WTC11 (cell line): ENCODE results near the gene ELOA. TPM values are rescaled to one million over a fixed set of nuclear protein-coding genes. Genes with fewer than 3 reads are reported as not detected.

ENCODE experiments used
- ATAC-seq: fragments of 200-7000 bp; cut with Tn5 transposase; 2 replicates; pipeline ENCODE4 v1.10.0; 2021; ENCODE audit warnings: mild to moderate bottlenecking, moderate library complexity
- CTCF ChIA-PET: fragments of 300-600 bp; sonication (Branson Sonifier 250); formaldehyde crosslinking; loops from one replicate; lab custom pipeline; 2021; ENCODE audit warnings: antibody characterized with exemption; lab: Charles Lee
- POLR2A ChIA-PET: fragments of 350-600 bp; sonication (Branson Sonifier 250); formaldehyde crosslinking; loops from one replicate; lab custom pipeline; 2021; ENCODE audit warnings: antibody characterized with exemption; lab: Charles Lee
- DNase-seq: peaks from one replicate; pipeline ENCODE4 v3.0.0; 2021; ENCODE audit warnings: low spot score
- H3K27ac Mint-ChIP-seq: 2 replicates; pipeline ENCODE4 v1.8.0; 2021; ENCODE audit warnings: mixed read lengths
- H3K27me3 Mint-ChIP-seq: 2 replicates; pipeline ENCODE4 v1.8.0; 2021; ENCODE audit warnings: low read depth, mild to moderate bottlenecking, moderate library complexity, mixed read lengths
- H3K36me3 Mint-ChIP-seq: 2 replicates; pipeline ENCODE4 v1.8.0; 2021; ENCODE audit warnings: mixed read lengths
- H3K4me1 Mint-ChIP-seq: 2 replicates; pipeline ENCODE4 v1.8.0; 2022; ENCODE audit warnings: mixed read lengths
- H3K4me3 Mint-ChIP-seq: 2 replicates; pipeline ENCODE4 v1.8.0; 2021; ENCODE audit warnings: mild to moderate bottlenecking, moderate library complexity, mixed read lengths
- H3K9me3 Mint-ChIP-seq: 2 replicates; pipeline ENCODE4 v1.8.0; 2021; ENCODE audit warnings: mixed read lengths
- CTCF ChIP-seq: fragments of 200-600 bp; IDR thresholded peaks from 2 replicates; pipeline ENCODE4 v1.8.0; 2022; ENCODE audit warnings: antibody characterized with exemption
- E2F5 ChIP-seq: sonication (generic); formaldehyde crosslinking; IDR thresholded peaks from 2 replicates; pipeline ENCODE4 v1.8.1; 2022; ENCODE audit warnings: mild to moderate bottlenecking, moderate library complexity, missing genetic modification reagents
- FOXP1 ChIP-seq: sonication (generic); formaldehyde crosslinking; IDR thresholded peaks from 2 replicates; pipeline ENCODE4 v1.8.0; 2022; ENCODE audit warnings: missing genetic modification reagents, mild to moderate bottlenecking, moderate library complexity, borderline replicate concordance
- GRHL2 ChIP-seq: fragments of 250-450 bp; sonication (Bioruptor Pico); IDR thresholded peaks from 2 replicates; pipeline ENCODE4 v1.8.0; 2022; ENCODE audit warnings: mild to moderate bottlenecking, moderate library complexity; ENCODE audit not compliant: insufficient replicate concordance, severe bottlenecking
- IRF1 ChIP-seq: sonication (generic); formaldehyde crosslinking; IDR thresholded peaks from 2 replicates; pipeline ENCODE4 v1.8.0; 2023; ENCODE audit warnings: missing genetic modification reagents
- MYBL2 ChIP-seq: sonication (generic); formaldehyde crosslinking; IDR thresholded peaks from 2 replicates; pipeline ENCODE4 v1.8.1; 2023; ENCODE audit warnings: mild to moderate bottlenecking, moderate library complexity, missing genetic modification reagents
- OVOL2 ChIP-seq: fragments of 250-450 bp; sonication (Bioruptor Pico); IDR thresholded peaks from 2 replicates; pipeline ENCODE4 v1.9.0; 2021; ENCODE audit warnings: mild to moderate bottlenecking, borderline replicate concordance
- PRDM15 ChIP-seq: sonication (generic); formaldehyde crosslinking; IDR thresholded peaks from 2 replicates; pipeline ENCODE4 v1.8.0; 2022; ENCODE audit warnings: missing genetic modification reagents
- RORB ChIP-seq: fragments of 250-450 bp; sonication (Bioruptor Pico); IDR thresholded peaks from 2 replicates; pipeline ENCODE4 v1.9.0; 2021; ENCODE audit warnings: mild to moderate bottlenecking
- USF1 ChIP-seq: sonication (generic); formaldehyde crosslinking; IDR thresholded peaks from 2 replicates; pipeline ENCODE4 v1.8.0; 2022; ENCODE audit warnings: mild to moderate bottlenecking, missing genetic modification reagents
- USF2 ChIP-seq: sonication (generic); formaldehyde crosslinking; IDR thresholded peaks from 2 replicates; pipeline ENCODE4 v1.8.1; 2023; ENCODE audit warnings: mild to moderate bottlenecking, missing genetic modification reagents, moderate library complexity
- ZNF219 ChIP-seq: sonication (generic); formaldehyde crosslinking; IDR thresholded peaks from 2 replicates; pipeline ENCODE4 v1.8.0; 2023; ENCODE audit warnings: missing genetic modification reagents, mild to moderate bottlenecking, borderline replicate concordance
- ZNF317 ChIP-seq: sonication (generic); formaldehyde crosslinking; IDR thresholded peaks from 2 replicates; pipeline ENCODE4 v1.8.1; 2023; ENCODE audit warnings: low read depth, mild to moderate bottlenecking, moderate library complexity, missing genetic modification reagents, borderline replicate concordance
- ZNF425 ChIP-seq: fragments of 250-450 bp; sonication (Bioruptor Pico); conservative IDR thresholded peaks from 2 replicates; pipeline ENCODE4 v1.9.0; 2021; ENCODE audit warnings: mild to moderate bottlenecking
- ZNF671 ChIP-seq: fragments of 250-450 bp; sonication (Bioruptor Pico); IDR thresholded peaks from 2 replicates; pipeline ENCODE4 v1.8.0; 2021; ENCODE audit warnings: mild to moderate bottlenecking
- total RNA-seq: library from RNA; stranded (reverse); gene quantifications from 3 replicates; pipeline ENCODE4 v1.2.3, GENCODE V29; 2021

ELOA gene
- total RNA-seq, 1 experiment from 2014 or later = 45.1 TPM

GRCh38 chr1:23768733-23769132 is 25.5 kb downstream of the ELOA start (continued):
- no peak for TF ChIP-seq ZNF425 (CRISPR knock-in tag)
- no peak for TF ChIP-seq FOXP1 (CRISPR knock-in tag)

- no peak overlapping the region for H3K4me3 Mint-ChIP-seq
- 0 out of 2 replicates have a peak, but pooled peaks cover 2% of the 10 kb centered on the region for H3K36me3 Mint-ChIP-seq
- no peaks in the 10 kb centered on the region for H3K27me3 Mint-ChIP-seq
- TF ChIP-seq CTCF (peak; percentile 87), USF2 (CRISPR knock-in tag) (no peak)
- no peak overlapping the region for H3K27ac Mint-ChIP-seq
- ChIA-PET CTCF (interaction anchor here (0.6 to 2.9 kb wide), 48 partner anchors 9 to 379 kb away, joined by 3 to 64 read pairs (median 4); partner anchors contain the start of genes ASAP3, ELOA, FUCA1 and GALE), POLR2A (interaction anchor here (0.7 to 0.8 kb wide), 2 partner anchors 16 to 28 kb away, joined by 3 read pairs; partner anchors contain the start of gene GALE)
- no peaks in the 10 kb centered on the region for H3K9me3 Mint-ChIP-seq
- ATAC-seq = peak; percentile 97
- peak; percentile 92 for DNase-seq
- H3K4me1 Mint-ChIP-seq = peaks cover 4% of the 10 kb centered on the region; the same call in 1 of the 2 replicates
Measured at GRCh38 chr1:23772049-23772853, 29.0 kb downstream of the ELOA start.

- Mint-ChIP-seq H3K36me3 (0 out of 2 replicates have a peak, but pooled peaks cover 2% of the 10 kb centered on the region), H3K4me3 (no peak overlapping the region), H3K4me1 (peaks cover 9% of the 10 kb centered on the region; the same call in 1 of the 2 replicates), H3K9me3 (no peaks in the 10 kb centered on the region), H3K27ac (no peak overlapping the region), H3K27me3 (no peaks in the 10 kb centered on the region)
- ATAC-seq (no peak), DNase-seq (no peak)
- POLR2A ChIA-PET = no interaction called here
- CTCF ChIA-PET = no interaction called here
- TF ChIP-seq E2F5 (no peak), USF1 (CRISPR knock-in tag) (no peak), PRDM15 (CRISPR knock-in tag) (no peak), RORB (CRISPR knock-in tag) (no peak), ZNF317 (CRISPR knock-in tag) (no peak), CTCF (no peak), ZNF671 (CRISPR knock-in tag) (no peak), IRF1 (CRISPR knock-in tag) (no peak), OVOL2 (no peak), MYBL2 (CRISPR knock-in tag) (no peak), ZNF219 (CRISPR knock-in tag) (no peak), GRHL2 (CRISPR knock-in tag) (no peak)
Measured at GRCh38 chr1:23772854-23773242, 29.6 kb downstream of the ELOA start.
